ENCODE measurements around the gene TRMT61A. TPM values are rescaled to one million over a fixed set of nuclear protein-coding genes. Genes with fewer than 3 reads are reported as not detected.

Gene TRMT61A
- total RNA-seq, 1 experiment from 2014 or later, result 15.5 TPM

- TF ChIP-seq ETV6 (CRISPR knock-in tag; IDR thresholded peaks at IDR 0.05), result no peak
- no peak for TF ChIP-seq GTF2I (CRISPR knock-in tag; conservative IDR thresholded peaks at IDR 0.05)
- no peak for TF ChIP-seq E2F5 (CRISPR knock-in tag; IDR thresholded peaks at IDR 0.05)
- no peak for TF ChIP-seq ZNF532 (CRISPR knock-in tag; IDR thresholded peaks at IDR 0.05; ENCODE audit: borderline replicate concordance)
- no peak for TF ChIP-seq ZSCAN18 (CRISPR knock-in tag; IDR thresholded peaks at IDR 0.05)
Observed at GRCh38 chr14:103517721-103518421, 11.1 kb upstream of the TRMT61A start (continued).

- POLR2A ChIA-PET, result interaction anchor here (0.6 to 8.3 kb wide), 3 partner anchors 23 to 172 kb away, joined by 4 to 65 read pairs (median 5); no protein-coding TSS in a partner anchor
- H3K36me3 Mint-ChIP-seq, result peaks cover 12% of the 10 kb centered on the region
- no peak overlapping the region for H3K4me3 Mint-ChIP-seq
- H3K27ac Mint-ChIP-seq, result peak overlapping the region; percentile 81; the same call in 1 of the 2 replicates
- peak; percentile 46 for ATAC-seq
- peaks cover 4% of the 10 kb centered on the region for H3K27me3 Mint-ChIP-seq (ENCODE audit: low read depth)
- CTCF ChIA-PET, result interaction anchor here (0.6 to 12.2 kb wide), 26 partner anchors 9 to 414 kb away, joined by 3 to 455 read pairs (median 4); partner anchors contain the start of genes BAG5, COA8, TRMT61A and XRCC3
- DNase-seq (ENCODE audit: low spot score), result peak; percentile 89
- peaks cover 20% of the 10 kb centered on the region for H3K4me1 Mint-ChIP-seq
- no peaks in the 10 kb centered on the region for H3K9me3 Mint-ChIP-seq
- no peak for TF ChIP-seq CREB1 (CRISPR knock-in tag; IDR thresholded peaks at IDR 0.05)
- TF ChIP-seq ZNF423 (CRISPR knock-in tag; IDR thresholded peaks at IDR 0.05), result peak; percentile 39; the same call in 1 of the 2 replicates
- TF ChIP-seq AR (CRISPR knock-in tag; IDR thresholded peaks at IDR 0.05), result no peak
- 0 out of 2 replicates have a peak, but pooled peaks have one; percentile 53 for TF ChIP-seq PRRX2 (CRISPR knock-in tag; IDR thresholded peaks at IDR 0.05)
- no peak for TF ChIP-seq SMAD3 (CRISPR knock-in tag; IDR thresholded peaks at IDR 0.05; ENCODE audit: borderline replicate concordance)
- 0 out of 2 replicates have a peak, but pooled peaks have one; percentile 3 for TF ChIP-seq ZNF416 (CRISPR knock-in tag; IDR thresholded peaks at IDR 0.05)
- TF ChIP-seq ZNF512 (CRISPR knock-in tag; IDR thresholded peaks at IDR 0.05; ENCODE audit: borderline replicate concordance), result no peak
- peak; percentile 95 for TF ChIP-seq CTCF (IDR thresholded peaks at IDR 0.05)
- 0 out of 2 replicates have a peak, but pooled peaks have one; percentile 48 for TF ChIP-seq EMX1 (CRISPR knock-in tag; IDR thresholded peaks at IDR 0.05)
- 0 out of 2 replicates have a peak, but pooled peaks have one; percentile 63 for TF ChIP-seq RELA (CRISPR knock-in tag; IDR thresholded peaks at IDR 0.05; ENCODE audit: borderline replicate concordance)
- no peak for TF ChIP-seq ZNF138 (CRISPR knock-in tag; conservative IDR thresholded peaks at IDR 0.05)
- TF ChIP-seq HMGXB4 (CRISPR knock-in tag; IDR thresholded peaks at IDR 0.05), result peak; percentile 75; the same call in 1 of the 2 replicates
- 0 out of 2 replicates have a peak, but pooled peaks have one; percentile 29 for TF ChIP-seq TEAD1 (CRISPR knock-in tag; IDR thresholded peaks at IDR 0.05)
Observed at GRCh38 chr14:103518422-103519042, 10.5 kb upstream of the TRMT61A start.
